ENCODE data around the gene ALK.

GRCh38 chr2:29718076-29718686 lies 203.2 kb downstream of the ALK start:
- TF ChIP-seq CTCF (IDR thresholded peaks at IDR 0.05; ENCODE audit: borderline replicate concordance, extremely low read depth, low read length, poor library complexity, severe bottlenecking) (no peak), EZH2 (IDR thresholded peaks at IDR 0.05; ENCODE audit: borderline replicate concordance, low read depth, low read length, severe bottlenecking) (no peak)

Measured in DND-41 (cell line).